Skeletal muscle tissue (tissue), 4 donors: ENCODE measurements around the gene NDUFAF5. TPM values are rescaled to one million over a fixed set of nuclear protein-coding genes. Genes with fewer than 3 reads are reported as not detected.

Source experiments
- H3K27ac ChIP-seq: one replicate; pipeline ENCODE4 v1.7.0; 2013; ENCODE audit warnings: mild to moderate bottlenecking, low read depth, low read length, inconsistent platforms
- H3K27me3 ChIP-seq, 3 donors: one replicate each; pipeline ENCODE4 v1.7.0; 2013; ENCODE audit warnings: low read length in 3 of 3; ENCODE audit not compliant: control insufficient read depth in 3 of 3, insufficient read depth in 3 of 3
- H3K36me3 ChIP-seq, 3 donors: one replicate each; pipeline ENCODE4 v1.7.0; 2013; ENCODE audit warnings: low read length in 3 of 3; ENCODE audit not compliant: control insufficient read depth in 3 of 3, insufficient read depth in 3 of 3
- H3K4me1 ChIP-seq, 3 donors: one replicate each; pipeline ENCODE4 v1.7.0; 2013; ENCODE audit warnings: low read length in 3 of 3, mild to moderate bottlenecking in 3 of 3; ENCODE audit not compliant: control insufficient read depth in 3 of 3, insufficient read depth in 3 of 3
- H3K4me3 ChIP-seq, 3 donors: one replicate each; pipeline ENCODE4 v1.7.0; 2013; ENCODE audit warnings: low read length in 3 of 3
- H3K9ac ChIP-seq, 3 donors: one replicate each; pipeline ENCODE4 v1.7.0; 2013; ENCODE audit warnings: low read length in 3 of 3, mild to moderate bottlenecking in 3 of 3, moderate library complexity in 2 of 3, low read depth in 1 of 3
- H3K9me3 ChIP-seq, 3 donors: one replicate each; pipeline ENCODE4 v1.7.0; 2013; ENCODE audit warnings: low read length in 3 of 3; ENCODE audit not compliant: control insufficient read depth in 3 of 3
- total RNA-seq: library from RNA; depleted of rRNA; stranded (reverse); fragments of >200 nt; gene quantifications from one replicate; pipeline ENCODE4 v1.2.3, GENCODE V29; 2014
- donor health status: Osteomylitis.

NDUFAF5 gene
- total RNA-seq, 1 donor from 2014 or later = 16.7 TPM

- Histone ChIP-seq H3K4me3 (no peak overlapping the region), H3K4me1 (no peaks in the 10 kb centered on the region), H3K27ac (no peak overlapping the region), H3K27me3 (no peaks in the 10 kb centered on the region), H3K9ac (no peak overlapping the region), H3K9me3 (no peaks in the 10 kb centered on the region), H3K36me3 (peaks cover 7 to 42% (median 40%) of the 10 kb centered on the region in 3 donors)
Observed at GRCh38 chr20:13775867-13776266, 9.0 kb upstream of the NDUFAF5 start.

GRCh38 chr20:13777171-13777601 lies 7.6 kb upstream of the NDUFAF5 start:
- H3K9ac ChIP-seq = no peak overlapping the region
- H3K36me3 ChIP-seq = peaks cover 9 to 45% (median 40%) of the 10 kb centered on the region in 3 donors
- no peaks in the 10 kb centered on the region for H3K4me1 ChIP-seq
- no peaks in the 10 kb centered on the region for H3K9me3 ChIP-seq
- H3K27ac ChIP-seq = no peak overlapping the region
- no peak overlapping the region for H3K4me3 ChIP-seq
- H3K27me3 ChIP-seq = no peaks in the 10 kb centered on the region

GRCh38 chr20:13778827-13779226 lies 6.0 kb upstream of the NDUFAF5 start:
- Histone ChIP-seq H3K9me3 (no peaks in the 10 kb centered on the region), H3K4me3 (no peak overlapping the region), H3K36me3 (peaks cover 9 to 40% (median 38%) of the 10 kb centered on the region in 3 donors), H3K27me3 (no peaks in the 10 kb centered on the region), H3K4me1 (peaks cover 4 to 6% (median 5%) of the 10 kb centered on the region in 3 donors), H3K9ac (no peak overlapping the region), H3K27ac (no peak overlapping the region)

- H3K9me3 ChIP-seq = no peaks in the 10 kb centered on the region
- no peak overlapping the region for H3K9ac ChIP-seq
Observed at GRCh38 chr20:13783528-13783927, 1.3 kb upstream of the NDUFAF5 start.

GRCh38 chr20:13784271-13784892 lies 446 bp upstream of the NDUFAF5 start:
- H3K9me3 ChIP-seq = no peaks in the 10 kb centered on the region
- peak overlapping the region; percentile 93 to 99 (median 98) for H3K4me3 ChIP-seq
- peaks cover 10 to 22% (median 13%) of the 10 kb centered on the region in 3 donors for H3K36me3 ChIP-seq
- H3K27me3 ChIP-seq = no peaks in the 10 kb centered on the region
- H3K4me1 ChIP-seq = peaks cover 14 to 23% (median 15%) of the 10 kb centered on the region in 3 donors
- H3K27ac ChIP-seq = peak overlapping the region; percentile 92
- H3K9ac ChIP-seq = peak overlapping the region; percentile 87 to 91 (median 91)

More at GRCh38 chr20:13783528-13783927, 1.3 kb upstream of the NDUFAF5 start:
- H3K27ac ChIP-seq = no peak overlapping the region
- peaks cover 14 to 23% (median 15%) of the 10 kb centered on the region in 3 donors for H3K4me1 ChIP-seq
- no peaks in the 10 kb centered on the region for H3K27me3 ChIP-seq
- peaks cover 10 to 17% (median 13%) of the 10 kb centered on the region in 3 donors for H3K36me3 ChIP-seq
- H3K4me3 ChIP-seq = peak overlapping the region; percentile 30 to 99 (median 98)

GRCh38 chr20:13786143-13786828 lies 1.5 kb downstream of the NDUFAF5 start:
- no peaks in the 10 kb centered on the region for H3K9me3 ChIP-seq
- peaks cover 14 to 26% (median 15%) of the 10 kb centered on the region in 3 donors for H3K4me1 ChIP-seq
- H3K27me3 ChIP-seq = no peaks in the 10 kb centered on the region
- peak overlapping the region; percentile 14 for H3K27ac ChIP-seq
- H3K4me3 ChIP-seq = peak overlapping the region; percentile 59 to 99 (median 93)
- peaks cover 15 to 24% (median 16%) of the 10 kb centered on the region in 3 donors for H3K36me3 ChIP-seq
- peak overlapping the region; percentile 87 to 91 (median 91) for H3K9ac ChIP-seq

GRCh38 chr20:13788167-13788834 lies 3.5 kb downstream of the NDUFAF5 start:
- H3K4me3 ChIP-seq = no peak overlapping the region
- no peaks in the 10 kb centered on the region for H3K9me3 ChIP-seq
- H3K36me3 ChIP-seq = peaks cover 17 to 31% (median 24%) of the 10 kb centered on the region in 3 donors
- H3K4me1 ChIP-seq = peaks cover 27 to 40% (median 29%) of the 10 kb centered on the region in 3 donors
- H3K27ac ChIP-seq = no peak overlapping the region
- no peak overlapping the region for H3K9ac ChIP-seq
- H3K27me3 ChIP-seq = no peaks in the 10 kb centered on the region

- H3K27me3 ChIP-seq = no peaks in the 10 kb centered on the region
- no peak overlapping the region for H3K9ac ChIP-seq
- no peak overlapping the region for H3K27ac ChIP-seq
- no peaks in the 10 kb centered on the region for H3K9me3 ChIP-seq
- peaks cover 20 to 27% (median 25%) of the 10 kb centered on the region in 3 donors for H3K4me1 ChIP-seq
- peaks cover 26 to 47% (median 37%) of the 10 kb centered on the region in 3 donors for H3K36me3 ChIP-seq
- no peak overlapping the region for H3K4me3 ChIP-seq
Observed at GRCh38 chr20:13790708-13791107, 5.9 kb downstream of the NDUFAF5 start.

GRCh38 chr20:13791540-13792459 lies 7.0 kb downstream of the NDUFAF5 start:
- H3K27ac ChIP-seq = peak overlapping the region; percentile 51
- peaks cover 35 to 52% (median 45%) of the 10 kb centered on the region in 3 donors for H3K36me3 ChIP-seq
- no peaks in the 10 kb centered on the region for H3K27me3 ChIP-seq
- peaks cover 13 to 18% (median 17%) of the 10 kb centered on the region in 3 donors for H3K4me1 ChIP-seq
- H3K9me3 ChIP-seq = no peaks in the 10 kb centered on the region
- no peak overlapping the region for H3K4me3 ChIP-seq
- H3K9ac ChIP-seq = no peak overlapping the region
